ENCODE results near the gene GAST. TPM values are rescaled to one million over a fixed set of nuclear protein-coding genes. Genes with fewer than 3 reads are reported as not detected.

GAST gene
- total and polyA plus RNA-seq, 2 of the 13 experiments (the other 11 are each of a cell fraction or from before 2014, with no cell fraction given): 0.32 to 0.42 TPM

- TF ChIP-seq ZNF274 (CRISPR knock-in tag; IDR thresholded peaks at IDR 0.05) (no peak), HIVEP1 (CRISPR knock-in tag; IDR thresholded peaks at IDR 0.05) (peak; percentile 66; the same call in 1 of the 2 replicates), IRX3 (CRISPR knock-in tag; IDR thresholded peaks at IDR 0.05; ENCODE audit: borderline replicate concordance, low read depth) (no peak), RBAK (CRISPR knock-in tag; IDR thresholded peaks at IDR 0.05) (no peak), LBX2 (CRISPR knock-in tag; IDR thresholded peaks at IDR 0.05; ENCODE audit: borderline replicate concordance) (peak; percentile 54; the same call in 1 of the 2 replicates), RFX5 (IDR thresholded peaks at IDR 0.05; ENCODE audit: low read depth, low read length) (no peak), ZFP41 (CRISPR knock-in tag; IDR thresholded peaks at IDR 0.05; ENCODE audit: borderline replicate concordance) (no peak), POLR2G (IDR thresholded peaks at IDR 0.05; ENCODE audit: low read depth, low read length) (peak; percentile 32; the same call in 1 of the 2 replicates), ZNF678 (CRISPR knock-in tag; IDR thresholded peaks at IDR 0.05) (0 out of 2 replicates have a peak, but pooled peaks have one; percentile 49), THAP8 (CRISPR knock-in tag; IDR thresholded peaks at IDR 0.05; ENCODE audit: borderline replicate concordance) (no peak), BRCA1 (CRISPR knock-in tag; IDR thresholded peaks at IDR 0.05) (no peak), HNRNPL (IDR thresholded peaks at IDR 0.05; ENCODE audit: low read depth, low read length) (peak; percentile 49; the same call in 1 of the 2 replicates), TBX3 (IDR thresholded peaks at IDR 0.05; ENCODE audit: borderline replicate concordance) (no peak), ZNF75D (CRISPR knock-in tag; IDR thresholded peaks at IDR 0.05; ENCODE audit: borderline replicate concordance) (no peak), ZNF577 (CRISPR knock-in tag; IDR thresholded peaks at IDR 0.05; ENCODE audit: borderline replicate concordance, low read depth) (no peak), DMTF1 (CRISPR knock-in tag; IDR thresholded peaks at IDR 0.05) (no peak), ZFP36L2 (CRISPR knock-in tag; IDR thresholded peaks at IDR 0.05) (0 out of 2 replicates have a peak, but pooled peaks have one; percentile 40), ZBTB21 (CRISPR knock-in tag; IDR thresholded peaks at IDR 0.05) (no peak), POGK (CRISPR knock-in tag; conservative IDR thresholded peaks at IDR 0.05) (peak; percentile 59; the same call in 1 of the 2 replicates), FOXA1 (IDR thresholded peaks at IDR 0.05) (no peak), FOXA1 (CRISPR knock-in tag; IDR thresholded peaks at IDR 0.05) (peak; percentile 6; the same call in 1 of the 2 replicates)
- TF ChIP-seq, protein P1, sequence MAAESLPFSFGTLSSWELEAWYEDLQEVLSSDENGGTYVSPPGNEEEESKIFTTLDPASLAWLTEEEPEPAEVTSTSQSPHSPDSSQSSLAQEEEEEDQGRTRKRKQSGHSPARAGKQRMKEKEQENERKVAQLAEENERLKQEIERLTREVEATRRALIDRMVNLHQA (CRISPR knock-in tag; IDR thresholded peaks at IDR 0.05): no peak
- TF ChIP-seq, protein P2, sequence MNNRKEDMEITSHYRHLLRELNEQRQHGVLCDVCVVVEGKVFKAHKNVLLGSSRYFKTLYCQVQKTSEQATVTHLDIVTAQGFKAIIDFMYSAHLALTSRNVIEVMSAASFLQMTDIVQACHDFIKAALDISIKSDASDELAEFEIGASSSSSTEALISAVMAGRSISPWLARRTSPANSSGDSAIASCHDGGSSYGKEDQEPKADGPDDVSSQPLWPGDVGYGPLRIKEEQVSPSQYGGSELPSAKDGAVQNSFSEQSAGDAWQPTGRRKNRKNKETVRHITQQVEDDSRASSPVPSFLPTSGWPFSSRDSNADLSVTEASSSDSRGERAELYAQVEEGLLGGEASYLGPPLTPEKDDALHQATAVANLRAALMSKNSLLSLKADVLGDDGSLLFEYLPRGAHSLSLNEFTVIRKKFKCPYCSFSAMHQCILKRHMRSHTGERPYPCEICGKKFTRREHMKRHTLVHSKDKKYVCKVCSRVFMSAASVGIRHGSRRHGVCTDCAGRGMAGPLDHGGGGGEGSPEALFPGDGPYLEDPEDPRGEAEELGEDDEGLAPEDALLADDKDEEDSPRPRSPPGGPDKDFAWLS (CRISPR knock-in tag; IDR thresholded peaks at IDR 0.05; ENCODE audit: borderline replicate concordance): no peak; the same call in 1 of the 2 replicates
Observed at GRCh38 chr17:41665566-41666236, 46.4 kb upstream of the GAST start (continued).

All from HepG2 (cell line).